HepG2 (cell line): ENCODE measurements around the gene HSPB9. TPM values are rescaled to one million over a fixed set of nuclear protein-coding genes. Genes with fewer than 3 reads are reported as not detected.
A peak's percentile ranks its signal among the peaks of the same experiment; 100 is the strongest.

ENCODE experiments used
- AGO2 ChIP-seq: fragments of 200-400 bp; formaldehyde crosslinking; optimal IDR thresholded peaks from 2 replicates; pipeline ENCODE3; 2017; ENCODE audit warnings: mild to moderate bottlenecking, low read depth, low read length, moderate library complexity
- AHR ChIP-seq: IDR thresholded peaks from 2 replicates; pipeline ENCODE4 v1.6.1; 2018; ENCODE audit warnings: missing genetic modification reagents, missing compliant biosample characterization
- CBX5 ChIP-seq: sonication (generic); formaldehyde crosslinking; IDR thresholded peaks from 2 replicates; pipeline ENCODE4 v1.4.0; 2020; ENCODE audit warnings: missing genetic modification reagents, borderline replicate concordance
- GTF2F1 ChIP-seq: fragments of 150-350 bp; IDR thresholded peaks from 2 replicates; pipeline ENCODE4 v1.6.1; 2014; ENCODE audit warnings: low read length
- KLF9 ChIP-seq: IDR thresholded peaks from 2 replicates; pipeline ENCODE4 v1.6.1; 2016; ENCODE audit warnings: low read depth
- MED13 ChIP-seq: sonication (generic); formaldehyde crosslinking; IDR thresholded peaks from 2 replicates; pipeline ENCODE4 v1.5.0; 2020; ENCODE audit warnings: missing genetic modification reagents
- MYNN ChIP-seq: sonication (generic); formaldehyde crosslinking; IDR thresholded peaks from 2 replicates; pipeline ENCODE4 v1.4.0; 2020; ENCODE audit warnings: mild to moderate bottlenecking, low read depth, missing genetic modification reagents
- NFIB ChIP-seq: sonication (generic); formaldehyde crosslinking; IDR thresholded peaks from 2 replicates; pipeline ENCODE4 v1.9.0; 2021; ENCODE audit warnings: missing genetic modification reagents, mild to moderate bottlenecking, borderline replicate concordance
- NFKB2 ChIP-seq: sonication (generic); formaldehyde crosslinking; IDR thresholded peaks from 2 replicates; pipeline ENCODE4 v1.4.0; 2020; ENCODE audit warnings: missing genetic modification reagents, borderline replicate concordance
- NR1H2 ChIP-seq: sonication (generic); formaldehyde crosslinking; IDR thresholded peaks from 2 replicates; pipeline ENCODE4 v1.8.1; 2022; ENCODE audit warnings: low read depth, missing genetic modification reagents, borderline replicate concordance
- NR2C2 ChIP-seq: sonication (generic); formaldehyde crosslinking; IDR thresholded peaks from 2 replicates; pipeline ENCODE4 v1.4.0; 2020; ENCODE audit warnings: missing genetic modification reagents, mild to moderate bottlenecking, moderate library complexity, borderline replicate concordance
- NR2F2 ChIP-seq: IDR thresholded peaks from 2 replicates; pipeline ENCODE4 v1.6.1; 2012; ENCODE audit warnings: low read depth, inconsistent platforms, borderline replicate concordance
- SP140L ChIP-seq: sonication (generic); formaldehyde crosslinking; IDR thresholded peaks from 2 replicates; pipeline ENCODE4 v1.4.0; 2020; ENCODE audit warnings: missing genetic modification reagents, borderline replicate concordance
- ZBTB1 ChIP-seq: sonication (generic); formaldehyde crosslinking; IDR thresholded peaks from 2 replicates; pipeline ENCODE4 v1.4.0; 2020; ENCODE audit warnings: missing genetic modification reagents, borderline replicate concordance
- ZKSCAN5 ChIP-seq: sonication (generic); formaldehyde crosslinking; IDR thresholded peaks from 2 replicates; pipeline ENCODE4 v1.5.1; 2020; ENCODE audit warnings: mild to moderate bottlenecking, missing genetic modification reagents
- ZNF282 ChIP-seq: fragments of 450-650 bp; IDR thresholded peaks from 2 replicates; pipeline ENCODE4 v1.6.1; 2018; ENCODE audit not compliant: partially characterized antibody
- ZNF670 ChIP-seq: sonication (generic); formaldehyde crosslinking; IDR thresholded peaks from 2 replicates; pipeline ENCODE4 v1.8.0; 2022; ENCODE audit warnings: mild to moderate bottlenecking, missing genetic modification reagents, borderline replicate concordance
- ZNF839 ChIP-seq: sonication (generic); formaldehyde crosslinking; IDR thresholded peaks from 2 replicates; pipeline ENCODE4 v1.4.0; 2020; ENCODE audit warnings: missing genetic modification reagents, mild to moderate bottlenecking, borderline replicate concordance
- ZSCAN12 ChIP-seq: sonication (generic); formaldehyde crosslinking; IDR thresholded peaks from 2 replicates; pipeline ENCODE4 v1.9.0; 2021; ENCODE audit warnings: mild to moderate bottlenecking, missing genetic modification reagents
- polyA plus RNA-seq, 8 experiments: library from polyadenylated mRNA; depleted of rRNA in 3 of 8; stranded (reverse) in 7 of 8; unstranded in 1 of 8; fragments of >200 nt; fragmentation: Illumina TruSeq in 4 of 8; extraction: Trizol in 4 of 8; gene quantifications; 2 replicates each; pipeline versions ENCODE4 v1.2.1 to v1.2.3, GENCODE V29; 2011 to 2016; ENCODE audit warnings: low read depth in 4 of 8, missing spikeins in 1 of 8, mixed read lengths in 1 of 8; ENCODE audit not compliant: insufficient read depth in 1 of 8
- total RNA-seq, 5 experiments: library from RNA; depleted of rRNA; stranded (reverse); fragments of >200 nt; fragmentation: Illumina TruSeq; extraction: Trizol; gene quantifications; 2 replicates each; pipeline ENCODE4 v1.2.3, GENCODE V29; 2016; ENCODE audit warnings: low read depth in 1 of 5
- TF ChIP-seq, protein P1 (sequence below): IDR thresholded peaks from 2 replicates; pipeline ENCODE4 v1.6.1; 2016; ENCODE audit warnings: low read depth, borderline replicate concordance
- TF ChIP-seq, protein P2 (sequence below): sonication (generic); formaldehyde crosslinking; IDR thresholded peaks from 2 replicates; pipeline ENCODE4 v1.9.0; 2021; ENCODE audit warnings: missing genetic modification reagents, borderline replicate concordance
- TF ChIP-seq, protein P3 (sequence below): sonication (generic); formaldehyde crosslinking; IDR thresholded peaks from 2 replicates; pipeline ENCODE4 v1.5.0; 2020; ENCODE audit warnings: mild to moderate bottlenecking, missing genetic modification reagents
- TF ChIP-seq, protein P4 (sequence below): sonication (generic); formaldehyde crosslinking; IDR thresholded peaks from 2 replicates; pipeline ENCODE4; 2020; ENCODE audit warnings: missing genetic modification reagents, mild to moderate bottlenecking, borderline replicate concordance

Gene HSPB9
- total and polyA plus RNA-seq, 2 of the 13 experiments (the other 11 are each of a cell fraction or from before 2014, with no cell fraction given) = 0.05 to 0.24 TPM

DNA sequence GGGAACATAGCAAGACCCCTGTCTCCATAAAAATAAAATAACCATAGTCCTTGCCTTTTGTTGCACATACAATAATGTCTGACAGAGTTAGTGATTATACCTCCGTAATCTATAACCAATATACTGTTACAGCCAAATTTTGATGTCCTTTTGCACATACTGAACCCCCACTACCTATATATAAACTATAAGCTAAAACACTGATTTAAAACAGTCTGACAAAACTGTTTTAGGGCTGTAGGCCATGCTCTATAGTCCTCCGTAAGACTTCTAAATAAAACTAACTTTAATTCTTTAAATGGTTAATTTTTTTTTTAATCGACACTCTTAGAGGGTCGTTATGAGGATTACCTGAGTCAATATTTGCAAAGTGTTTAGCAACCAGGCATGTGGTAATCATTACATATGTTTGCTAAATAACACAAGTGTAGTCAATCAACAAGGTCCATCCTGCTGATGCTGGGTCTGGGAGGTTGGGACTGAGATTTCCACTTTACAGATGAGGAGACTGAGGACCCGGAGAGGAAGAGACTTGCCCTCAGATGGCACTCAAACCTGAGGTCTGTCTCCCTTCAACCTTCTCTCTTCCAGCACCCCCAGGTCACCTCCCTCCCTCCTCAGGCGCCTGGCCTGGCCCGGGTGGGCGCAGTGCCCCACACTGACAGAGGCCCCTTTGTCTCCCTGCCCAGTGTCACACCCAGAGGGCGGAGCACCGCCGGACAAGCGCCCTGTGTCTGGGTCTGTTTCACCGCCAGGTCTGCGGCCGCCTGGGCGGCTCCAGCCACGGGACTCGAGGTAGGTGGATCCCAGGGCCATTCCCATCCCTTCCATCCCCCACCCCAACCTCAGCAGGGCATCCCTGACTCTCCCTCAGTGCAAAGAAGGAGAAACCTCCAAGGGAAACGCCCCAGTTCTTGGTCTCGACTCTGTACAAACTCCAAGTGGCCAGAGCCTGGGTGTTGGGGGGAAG, 34.6 kb upstream of the HSPB9 start (continued):
- no peak for TF ChIP-seq AGO2
- no peak for TF ChIP-seq NFIB (CRISPR knock-in tag)
- no peak for TF ChIP-seq CBX5 (CRISPR knock-in tag)
- no peak for TF ChIP-seq NR2F2
- TF ChIP-seq ZNF670 = no peak
- no peak for TF ChIP-seq MYNN (CRISPR knock-in tag)
- TF ChIP-seq NFKB2 = no peak; the same call in 1 of the 2 replicates
- TF ChIP-seq GTF2F1 = no peak
- TF ChIP-seq, protein P1, sequence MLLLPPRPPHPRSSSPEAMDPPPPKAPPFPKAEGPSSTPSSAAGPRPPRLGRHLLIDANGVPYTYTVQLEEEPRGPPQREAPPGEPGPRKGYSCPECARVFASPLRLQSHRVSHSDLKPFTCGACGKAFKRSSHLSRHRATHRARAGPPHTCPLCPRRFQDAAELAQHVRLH (CRISPR knock-in tag) = no peak
- no peak for TF ChIP-seq ZBTB1
- no peak for TF ChIP-seq ZSCAN12
- TF ChIP-seq ZNF839 (CRISPR knock-in tag) = no peak
- no peak for TF ChIP-seq MED13 (CRISPR knock-in tag)
- TF ChIP-seq, protein P2, sequence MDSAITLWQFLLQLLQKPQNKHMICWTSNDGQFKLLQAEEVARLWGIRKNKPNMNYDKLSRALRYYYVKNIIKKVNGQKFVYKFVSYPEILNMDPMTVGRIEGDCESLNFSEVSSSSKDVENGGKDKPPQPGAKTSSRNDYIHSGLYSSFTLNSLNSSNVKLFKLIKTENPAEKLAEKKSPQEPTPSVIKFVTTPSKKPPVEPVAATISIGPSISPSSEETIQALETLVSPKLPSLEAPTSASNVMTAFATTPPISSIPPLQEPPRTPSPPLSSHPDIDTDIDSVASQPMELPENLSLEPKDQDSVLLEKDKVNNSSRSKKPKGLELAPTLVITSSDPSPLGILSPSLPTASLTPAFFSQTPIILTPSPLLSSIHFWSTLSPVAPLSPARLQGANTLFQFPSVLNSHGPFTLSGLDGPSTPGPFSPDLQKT = no peak
- no peak for TF ChIP-seq NR1H2
- no peak for TF ChIP-seq ZKSCAN5 (CRISPR knock-in tag)
- TF ChIP-seq AHR = 0 out of 2 replicates have a peak, but pooled peaks have one; percentile 24
- no peak for TF ChIP-seq SP140L (CRISPR knock-in tag)
- TF ChIP-seq ZNF282 = no peak
- TF ChIP-seq, protein P3, sequence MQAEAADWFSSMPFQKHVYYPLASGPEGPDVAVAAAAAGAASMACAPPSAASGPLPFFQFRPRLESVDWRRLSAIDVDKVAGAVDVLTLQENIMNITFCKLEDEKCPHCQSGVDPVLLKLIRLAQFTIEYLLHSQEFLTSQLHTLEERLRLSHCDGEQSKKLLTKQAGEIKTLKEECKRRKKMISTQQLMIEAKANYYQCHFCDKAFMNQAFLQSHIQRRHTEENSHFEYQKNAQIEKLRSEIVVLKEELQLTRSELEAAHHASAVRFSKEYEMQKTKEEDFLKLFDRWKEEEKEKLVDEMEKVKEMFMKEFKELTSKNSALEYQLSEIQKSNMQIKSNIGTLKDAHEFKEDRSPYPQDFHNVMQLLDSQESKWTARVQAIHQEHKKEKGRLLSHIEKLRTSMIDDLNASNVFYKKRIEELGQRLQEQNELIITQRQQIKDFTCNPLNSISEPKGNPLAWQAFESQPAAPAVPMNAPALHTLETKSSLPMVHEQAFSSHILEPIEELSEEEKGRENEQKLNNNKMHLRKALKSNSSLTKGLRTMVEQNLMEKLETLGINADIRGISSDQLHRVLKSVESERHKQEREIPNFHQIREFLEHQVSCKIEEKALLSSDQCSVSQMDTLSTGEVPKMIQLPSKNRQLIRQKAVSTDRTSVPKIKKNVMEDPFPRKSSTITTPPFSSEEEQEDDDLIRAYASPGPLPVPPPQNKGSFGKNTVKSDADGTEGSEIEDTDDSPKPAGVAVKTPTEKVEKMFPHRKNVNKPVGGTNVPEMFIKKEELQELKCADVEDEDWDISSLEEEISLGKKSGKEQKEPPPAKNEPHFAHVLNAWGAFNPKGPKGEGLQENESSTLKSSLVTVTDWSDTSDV (CRISPR knock-in tag) = no peak
- TF ChIP-seq, protein P4, sequence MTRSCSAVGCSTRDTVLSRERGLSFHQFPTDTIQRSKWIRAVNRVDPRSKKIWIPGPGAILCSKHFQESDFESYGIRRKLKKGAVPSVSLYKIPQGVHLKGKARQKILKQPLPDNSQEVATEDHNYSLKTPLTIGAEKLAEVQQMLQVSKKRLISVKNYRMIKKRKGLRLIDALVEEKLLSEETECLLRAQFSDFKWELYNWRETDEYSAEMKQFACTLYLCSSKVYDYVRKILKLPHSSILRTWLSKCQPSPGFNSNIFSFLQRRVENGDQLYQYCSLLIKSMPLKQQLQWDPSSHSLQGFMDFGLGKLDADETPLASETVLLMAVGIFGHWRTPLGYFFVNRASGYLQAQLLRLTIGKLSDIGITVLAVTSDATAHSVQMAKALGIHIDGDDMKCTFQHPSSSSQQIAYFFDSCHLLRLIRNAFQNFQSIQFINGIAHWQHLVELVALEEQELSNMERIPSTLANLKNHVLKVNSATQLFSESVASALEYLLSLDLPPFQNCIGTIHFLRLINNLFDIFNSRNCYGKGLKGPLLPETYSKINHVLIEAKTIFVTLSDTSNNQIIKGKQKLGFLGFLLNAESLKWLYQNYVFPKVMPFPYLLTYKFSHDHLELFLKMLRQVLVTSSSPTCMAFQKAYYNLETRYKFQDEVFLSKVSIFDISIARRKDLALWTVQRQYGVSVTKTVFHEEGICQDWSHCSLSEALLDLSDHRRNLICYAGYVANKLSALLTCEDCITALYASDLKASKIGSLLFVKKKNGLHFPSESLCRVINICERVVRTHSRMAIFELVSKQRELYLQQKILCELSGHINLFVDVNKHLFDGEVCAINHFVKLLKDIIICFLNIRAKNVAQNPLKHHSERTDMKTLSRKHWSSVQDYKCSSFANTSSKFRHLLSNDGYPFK (CRISPR knock-in tag) = no peak
- no peak for TF ChIP-seq NR2C2 (CRISPR knock-in tag)
- TF ChIP-seq KLF9 (CRISPR knock-in tag) = no peak
